HepG2 (cell line): ENCODE results near the gene UNG. TPM values are rescaled to one million over a fixed set of nuclear protein-coding genes. Genes with fewer than 3 reads are reported as not detected.

ENCODE experiments used
- CCAR2 ChIP-seq: fragments of 200-400 bp; formaldehyde crosslinking; optimal IDR thresholded peaks from 2 replicates; pipeline ENCODE3; 2018; ENCODE audit warnings: low read depth, mild to moderate bottlenecking, low read length, moderate library complexity
- DPF2 ChIP-seq: sonication (generic); formaldehyde crosslinking; IDR thresholded peaks from 2 replicates; pipeline ENCODE4 v1.4.0; 2020; ENCODE audit warnings: mild to moderate bottlenecking, low read depth, missing genetic modification reagents, borderline replicate concordance
- FOXK1 ChIP-seq: sonication (generic); formaldehyde crosslinking; IDR thresholded peaks from 2 replicates; pipeline ENCODE4 v1.4.0; 2020; ENCODE audit warnings: low read depth, missing genetic modification reagents, borderline replicate concordance
- GABPB1 ChIP-seq: IDR thresholded peaks from 2 replicates; pipeline ENCODE4 v1.6.1; 2016; ENCODE audit warnings: mild to moderate bottlenecking, missing genetic modification reagents, moderate library complexity, missing compliant biosample characterization
- HOXD1 ChIP-seq: sonication (generic); formaldehyde crosslinking; IDR thresholded peaks from 2 replicates; pipeline ENCODE4 v1.5.0; 2020; ENCODE audit warnings: missing genetic modification reagents
- MAF1 ChIP-seq: sonication (generic); formaldehyde crosslinking; IDR thresholded peaks from 2 replicates; pipeline ENCODE4 v1.5.0; 2020; ENCODE audit warnings: missing genetic modification reagents, borderline replicate concordance
- MLLT10 ChIP-seq: sonication (generic); formaldehyde crosslinking; IDR thresholded peaks from 2 replicates; pipeline ENCODE4 v1.4.0; 2020; ENCODE audit warnings: missing genetic modification reagents
- NR0B2 ChIP-seq: sonication (generic); formaldehyde crosslinking; IDR thresholded peaks from 2 replicates; pipeline ENCODE4 v1.4.0; 2020; ENCODE audit warnings: mild to moderate bottlenecking, missing genetic modification reagents
- NR2F1 ChIP-seq, 2 experiments: fragments of 450-650 bp in 1 of 2; formaldehyde crosslinking in 1 of 2; IDR thresholded peaks; 2 replicates each; pipeline versions ENCODE4 v1.5.0 to v1.6.1; 2016 to 2020; ENCODE audit warnings: mild to moderate bottlenecking in 1 of 2, missing compliant biosample characterization in 1 of 2, missing genetic modification reagents in 1 of 2, moderate library complexity in 1 of 2
- PRPF4 ChIP-seq: fragments of 200-400 bp; formaldehyde crosslinking; IDR thresholded peaks from 2 replicates; pipeline ENCODE4 v1.6.1; 2016; ENCODE audit warnings: low read length, low read depth; ENCODE audit not compliant: poor library complexity, severe bottlenecking
- SAP130 ChIP-seq: IDR thresholded peaks from 2 replicates; pipeline ENCODE4 v1.6.1; 2016; ENCODE audit warnings: low read depth
- SP2 ChIP-seq: sonication (generic); formaldehyde crosslinking; IDR thresholded peaks from 2 replicates; pipeline ENCODE4 v1.5.1; 2020; ENCODE audit warnings: mild to moderate bottlenecking, missing genetic modification reagents
- ZBTB42 ChIP-seq: sonication (generic); formaldehyde crosslinking; IDR thresholded peaks from 2 replicates; pipeline ENCODE4 v1.5.0; 2020; ENCODE audit warnings: mild to moderate bottlenecking, missing genetic modification reagents
- ZNF280D ChIP-seq: sonication (generic); formaldehyde crosslinking; IDR thresholded peaks from 2 replicates; pipeline ENCODE4 v1.5.1; 2020; ENCODE audit warnings: mild to moderate bottlenecking, missing genetic modification reagents
- ZNF574 ChIP-seq: sonication (generic); formaldehyde crosslinking; IDR thresholded peaks from 2 replicates; pipeline ENCODE4 v1.4.0; 2020; ENCODE audit warnings: missing genetic modification reagents
- ZNF609 ChIP-seq: sonication (generic); formaldehyde crosslinking; IDR thresholded peaks from 2 replicates; pipeline ENCODE4 v1.4.0; 2020; ENCODE audit warnings: mild to moderate bottlenecking, missing genetic modification reagents, borderline replicate concordance
- ZNF720 ChIP-seq: sonication (generic); formaldehyde crosslinking; IDR thresholded peaks from 2 replicates; pipeline ENCODE4 v1.4.0; 2020; ENCODE audit warnings: missing genetic modification reagents
- polyA plus RNA-seq, 8 experiments: library from polyadenylated mRNA; depleted of rRNA in 3 of 8; stranded (reverse) in 7 of 8; unstranded in 1 of 8; fragments of >200 nt; fragmentation: Illumina TruSeq in 4 of 8; extraction: Trizol in 4 of 8; gene quantifications; 2 replicates each; pipeline versions ENCODE4 v1.2.1 to v1.2.3, GENCODE V29; 2011 to 2016; ENCODE audit warnings: low read depth in 4 of 8, missing spikeins in 1 of 8, mixed read lengths in 1 of 8; ENCODE audit not compliant: insufficient read depth in 1 of 8
- total RNA-seq, 5 experiments: library from RNA; depleted of rRNA; stranded (reverse); fragments of >200 nt; fragmentation: Illumina TruSeq; extraction: Trizol; gene quantifications; 2 replicates each; pipeline ENCODE4 v1.2.3, GENCODE V29; 2016; ENCODE audit warnings: low read depth in 1 of 5

The UNG gene
- total and polyA plus RNA-seq, 2 of the 13 experiments (the other 11 are each of a cell fraction or from before 2014, with no cell fraction given): 23.3 to 114 TPM

GRCh38 chr12:109115758-109116610 lies 18.6 kb downstream of the UNG start, which contains the start of gene ACACB (continued):
- no peak for TF ChIP-seq MLLT10 (CRISPR knock-in tag)
- no peak for TF ChIP-seq MAF1 (CRISPR knock-in tag)
- TF ChIP-seq SAP130 (CRISPR knock-in tag): peak; percentile 90
- TF ChIP-seq ZNF720 (CRISPR knock-in tag): no peak
- TF ChIP-seq ZNF280D (CRISPR knock-in tag): 0 out of 2 replicates have a peak, but pooled peaks have one; percentile 89
- TF ChIP-seq HOXD1 (CRISPR knock-in tag): no peak
- peak in 1 of 2 experiments; percentile 18; a peak in 1 of 4 replicates for TF ChIP-seq NR2F1 (CRISPR knock-in tag; IDR thresholded peaks at IDR 0.05)
- TF ChIP-seq GABPB1 (CRISPR knock-in tag): peak; percentile 69
- TF ChIP-seq ZNF574: peak; percentile 71
- no peak for TF ChIP-seq PRPF4
- TF ChIP-seq ZNF609 (CRISPR knock-in tag): peak; percentile 59; the same call in 1 of the 2 replicates
- no peak for TF ChIP-seq CCAR2
- peak; percentile 62; the same call in 1 of the 2 replicates for TF ChIP-seq DPF2 (CRISPR knock-in tag)
- TF ChIP-seq ZBTB42 (CRISPR knock-in tag): no peak
- no peak for TF ChIP-seq SP2 (CRISPR knock-in tag)
- peak; percentile 44; the same call in 1 of the 2 replicates for TF ChIP-seq NR0B2
- peak; percentile 44; the same call in 1 of the 2 replicates for TF ChIP-seq FOXK1 (CRISPR knock-in tag)
